Stimulated activated CD8-positive, alpha-beta memory T cell treated with anti-CD3 and anti-CD28 coated beads, Interleukin-15, amount 100 ng/mL, for 1 hour (primary cell): ENCODE data around the gene FAM174B.

Source experiments
- DNase-seq: peaks from one replicate; pipeline ENCODE4 v3.0.0-alpha.2; 2020; ENCODE audit warnings: low read depth

The FAM174B gene

DNA sequence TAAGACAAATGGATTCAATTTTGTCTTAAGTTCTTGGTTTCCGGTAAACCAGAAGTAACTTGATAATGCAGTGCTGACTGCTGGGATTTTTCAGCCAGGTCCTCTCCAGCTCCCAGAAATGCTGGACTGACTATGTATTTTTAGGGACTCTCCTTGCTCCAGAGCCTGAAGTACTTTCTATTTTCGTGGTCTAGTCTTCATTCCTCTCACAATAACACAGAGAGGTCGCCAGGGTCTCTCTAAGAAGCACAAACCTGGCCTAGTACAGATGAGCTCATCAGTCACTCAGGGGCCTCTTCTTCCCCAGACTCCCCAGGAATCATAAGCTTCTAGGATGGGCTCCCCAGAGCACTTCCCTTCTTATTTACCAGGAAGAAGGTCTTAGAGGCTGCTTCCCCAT, 85.8 kb downstream of the FAM174B start:
- no peak for DNase-seq
